Peyer's patch (tissue), 4 donors: ENCODE data around the gene MESP2. TPM values are rescaled to one million over a fixed set of nuclear protein-coding genes. Genes with fewer than 3 reads are reported as not detected.

Source experiments
- DNase-seq, 3 donors: peaks; one replicate each; pipeline ENCODE4 v3.0.0-alpha.2; 2017 to 2019
- H3K27ac ChIP-seq, 4 donors: fragments of 200-600 bp; sonication (generic); one replicate each; pipeline ENCODE4 v1.5.1; 2016 to 2019
- H3K27me3 ChIP-seq, 2 donors: fragments of 200-600 bp; sonication (generic); one replicate each; pipeline ENCODE4 v1.5.1; 2019
- H3K36me3 ChIP-seq, 3 donors: fragments of 200-600 bp; sonication (generic); one replicate each; pipeline ENCODE4 v1.5.1; 2016 to 2019
- H3K4me1 ChIP-seq, 4 donors: fragments of 200-600 bp; sonication (generic); one replicate each; pipeline ENCODE4 v1.5.1; 2016 to 2019
- H3K4me3 ChIP-seq, 4 donors: fragments of 200-600 bp; sonication (generic); 1 replicate in 3 of 4; 2 replicates in 1 of 4; pipeline ENCODE4 v1.5.1; 2016 to 2019; ENCODE audit warnings: mild to moderate bottlenecking in 1 of 4
- H3K9me3 ChIP-seq, 4 donors: fragments of 200-600 bp; sonication (generic); one replicate each; pipeline ENCODE4 v1.5.1; 2016 to 2019; ENCODE audit warnings: mild to moderate bottlenecking in 1 of 4
- CTCF ChIP-seq, 6 experiments: fragments of 450-650 bp in 4 of 6; fragments of 200-600 bp in 2 of 6; sonication (generic) in 1 of 6; IDR thresholded peaks; one replicate each; pipeline ENCODE4 v1.5.1; 2017 to 2019; ENCODE audit warnings: antibody characterized with exemption in 6 of 6, mild to moderate bottlenecking in 3 of 6, moderate library complexity in 1 of 6
- POLR2A ChIP-seq, 2 donors: fragments of 450-650 bp; IDR thresholded peaks; one replicate each; pipeline ENCODE4 v1.5.1; 2017; ENCODE audit warnings: antibody characterized with exemption in 2 of 2, mild to moderate bottlenecking in 2 of 2, moderate library complexity in 2 of 2
- total RNA-seq, 4 donors: library from RNA; depleted of rRNA; stranded (reverse); fragments of >200 nt; gene quantifications; one replicate each; pipeline ENCODE4 v1.1.0, GENCODE V29; 2016

The MESP2 gene
- total RNA-seq, 4 donors from 2014 or later: not detected

- Histone ChIP-seq H3K4me1 (peaks cover 0 to 10% (median 0%) of the 10 kb centered on the region in 4 donors), H3K9me3 (no peaks in the 10 kb centered on the region), H3K27ac (peak overlapping the region in 3 of 4 donors; percentile 67 to 92 (median 89)), H3K4me3 (peak overlapping the region in 3 of 4 donors; percentile 30 to 73 (median 58)), H3K36me3 (peaks cover 0 to 41% (median 0%) of the 10 kb centered on the region in 3 donors), H3K27me3 (no peaks in the 10 kb centered on the region)
- DNase-seq: no peak
- TF ChIP-seq CTCF (IDR thresholded peaks at IDR 0.05) (no peak), POLR2A (IDR thresholded peaks at IDR 0.05) (no peak)
Observed at GRCh38 chr15:89806210-89806558, 30.1 kb downstream of the MESP2 start.

GRCh38 chr15:89806559-89807550 lies 30.7 kb downstream of the MESP2 start:
- H3K9me3 ChIP-seq: no peaks in the 10 kb centered on the region
- peak overlapping the region in 3 of 4 donors; percentile 67 to 92 (median 89) for H3K27ac ChIP-seq
- TF ChIP-seq CTCF (IDR thresholded peaks at IDR 0.05) (peak in 1 of 6 experiments; percentile 10), POLR2A (IDR thresholded peaks at IDR 0.05) (peak; percentile 94 to 97)
- peaks cover 0 to 10% (median 0%) of the 10 kb centered on the region in 4 donors for H3K4me1 ChIP-seq
- H3K4me3 ChIP-seq: peak overlapping the region in 3 of 4 donors; percentile 30 to 73 (median 58)
- no peaks in the 10 kb centered on the region for H3K27me3 ChIP-seq
- peaks cover 0 to 35% (median 0%) of the 10 kb centered on the region in 3 donors for H3K36me3 ChIP-seq
- peak in 2 of 3 donors; percentile 85 to 91 for DNase-seq

GRCh38 chr15:89807689-89808088 lies 31.6 kb downstream of the MESP2 start:
- no peak for TF ChIP-seq POLR2A (IDR thresholded peaks at IDR 0.05)
- no peak for TF ChIP-seq CTCF (IDR thresholded peaks at IDR 0.05)
- no peak for DNase-seq
- Histone ChIP-seq H3K27me3 (no peaks in the 10 kb centered on the region), H3K4me3 (no peak overlapping the region), H3K36me3 (peaks cover 0 to 28% (median 0%) of the 10 kb centered on the region in 3 donors), H3K9me3 (no peaks in the 10 kb centered on the region), H3K4me1 (peaks cover 0 to 14% (median 0%) of the 10 kb centered on the region in 4 donors), H3K27ac (peak overlapping the region in 3 of 4 donors; percentile 65 to 92 (median 89))

GRCh38 chr15:89808160-89808870 lies 32.2 kb downstream of the MESP2 start:
- TF ChIP-seq POLR2A (IDR thresholded peaks at IDR 0.05) (no peak), CTCF (IDR thresholded peaks at IDR 0.05) (no peak)
- Histone ChIP-seq H3K27me3 (no peaks in the 10 kb centered on the region), H3K36me3 (peaks cover 0 to 23% (median 0%) of the 10 kb centered on the region in 3 donors), H3K27ac (peak overlapping the region in 1 of 4 donors; percentile 89), H3K4me1 (peaks cover 0 to 20% (median 0%) of the 10 kb centered on the region in 4 donors), H3K9me3 (no peaks in the 10 kb centered on the region), H3K4me3 (no peak overlapping the region)
- peak in 1 of 3 donors; percentile 48 for DNase-seq

- H3K27me3 ChIP-seq: no peaks in the 10 kb centered on the region
- no peak overlapping the region for H3K4me3 ChIP-seq
- peaks cover 0 to 28% (median 3%) of the 10 kb centered on the region in 4 donors for H3K4me1 ChIP-seq
- no peak for TF ChIP-seq POLR2A (IDR thresholded peaks at IDR 0.05)
- TF ChIP-seq CTCF (IDR thresholded peaks at IDR 0.05): no peak
- H3K9me3 ChIP-seq: no peaks in the 10 kb centered on the region
- DNase-seq: peak in 1 of 3 donors; percentile 44
- H3K36me3 ChIP-seq: peaks cover 0 to 13% (median 0%) of the 10 kb centered on the region in 3 donors
- peak overlapping the region in 1 of 4 donors; percentile 23 for H3K27ac ChIP-seq
Observed at GRCh38 chr15:89809093-89809786, 33.1 kb downstream of the MESP2 start.
